Left lobe of liver (tissue), 2 donors: Measurements from ENCODE around the gene TRPM8. TPM values are rescaled to one million over a fixed set of nuclear protein-coding genes. Genes with fewer than 3 reads are reported as not detected.
"Not testable (repeated sequence)": the region's sequence is repeated elsewhere in the genome, so short reads cannot be mapped to it uniquely, and the experiment has no call there.

Experiments used
- ATAC-seq: fragments of 200-7000 bp; cut with Tn5 transposase; one replicate; pipeline ENCODE4 v1.9.1; 2020; ENCODE audit warnings: mild to moderate bottlenecking, moderate library complexity
- DNase-seq: peaks from one replicate; pipeline ENCODE4 v3.0.0-alpha.2; 2020; ENCODE audit warnings: low spot score
- total RNA-seq: library from RNA; stranded (reverse); gene quantifications from one replicate; pipeline ENCODE4 v1.2.1, GENCODE V29; 2021
- donor health status: DM: no; HTN: no; CAD: no; lungs with moderate emphysema.
- donor health status: DM: no; HTN: yes; CAD: no.

TRPM8 gene
- total RNA-seq: 66.5 TPM

- ATAC-seq (no peak), DNase-seq (no peak)
Observed at GRCh38 chr2:233917116-233917515, at the start of gene TRPM8. TRPM8 (plus strand) TSS chr2:233917373; CDS start chr2:233926538, 9,165 bp downstream.

DNA sequence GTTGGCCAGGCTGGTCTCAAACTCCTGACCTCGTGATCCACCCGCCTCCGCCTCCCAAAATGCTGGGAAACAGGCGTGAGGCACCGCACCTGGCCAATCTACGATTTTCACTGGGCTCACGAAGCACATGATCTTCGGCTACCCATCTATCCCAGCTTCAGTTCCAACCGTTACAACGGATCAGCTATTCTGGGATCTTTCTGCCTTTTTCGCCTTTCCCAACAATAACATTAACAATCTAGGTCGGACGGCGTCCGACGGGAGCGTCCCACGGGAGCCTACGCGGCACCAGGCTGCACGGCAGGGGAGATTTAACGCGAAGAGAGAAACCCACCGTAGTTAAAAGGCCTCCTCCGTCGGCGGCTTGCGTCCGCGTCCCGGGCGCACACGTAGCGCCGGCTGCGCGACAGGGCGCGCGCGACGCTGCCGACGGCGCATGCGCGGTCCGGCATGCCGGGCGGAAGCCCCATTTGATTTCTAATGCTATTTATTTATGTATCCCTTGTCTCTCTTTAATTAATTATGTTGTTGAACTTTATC is 49.1 kb upstream of the TRPM8 start, which contains the start of gene MSL3B:
MSL3B (minus strand) TSS at position 394 of the 540 bp plus-strand sequence.
- ATAC-seq (peak; percentile 92), DNase-seq (peak; percentile 62)

DNA sequence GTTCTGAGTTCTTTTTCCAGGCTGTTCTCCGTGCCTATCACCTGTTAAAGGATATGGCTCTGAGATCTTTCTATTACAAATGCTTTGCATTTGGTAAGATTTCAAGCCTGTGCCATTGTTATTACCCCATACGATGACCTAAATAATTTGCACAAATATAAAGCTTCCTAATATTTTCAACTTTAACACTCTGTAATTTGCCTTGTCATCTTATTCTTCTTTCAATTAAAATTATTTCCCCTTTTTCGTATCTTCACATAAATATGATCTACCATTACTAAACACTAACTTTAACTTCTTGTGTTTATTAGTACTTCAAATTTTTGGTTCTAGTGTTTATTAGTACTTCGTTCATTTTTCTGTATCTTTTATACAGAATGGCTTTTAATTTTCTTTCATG is 45.7 kb upstream of the TRPM8 start:
- no peak for ATAC-seq
- no peak for DNase-seq

DNA sequence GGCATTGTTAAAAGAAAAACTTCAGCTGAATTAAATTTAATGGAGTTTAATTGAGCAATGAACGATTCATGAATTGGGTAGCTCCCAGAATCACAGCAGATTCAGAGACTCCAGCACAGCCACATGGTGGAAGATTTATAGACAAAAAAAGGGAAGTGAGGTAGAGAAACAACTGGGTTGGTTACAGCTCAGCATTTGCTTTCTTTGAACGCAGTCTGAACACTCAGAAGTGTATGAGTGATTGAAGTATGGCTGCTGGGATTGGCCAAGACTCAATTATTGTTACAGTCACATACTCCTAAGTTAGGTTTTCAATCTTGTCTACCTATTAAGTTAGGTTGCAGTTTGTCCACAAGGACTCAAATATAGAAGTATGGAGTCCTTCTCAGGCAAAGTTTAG is 45.0 kb upstream of the TRPM8 start:
- ATAC-seq, DNase-seq: not testable (repeated sequence)

GRCh38 chr2:233882353-233882752 is 34.8 kb upstream of the TRPM8 start:
- DNase-seq (no peak), ATAC-seq (no peak)

DNA sequence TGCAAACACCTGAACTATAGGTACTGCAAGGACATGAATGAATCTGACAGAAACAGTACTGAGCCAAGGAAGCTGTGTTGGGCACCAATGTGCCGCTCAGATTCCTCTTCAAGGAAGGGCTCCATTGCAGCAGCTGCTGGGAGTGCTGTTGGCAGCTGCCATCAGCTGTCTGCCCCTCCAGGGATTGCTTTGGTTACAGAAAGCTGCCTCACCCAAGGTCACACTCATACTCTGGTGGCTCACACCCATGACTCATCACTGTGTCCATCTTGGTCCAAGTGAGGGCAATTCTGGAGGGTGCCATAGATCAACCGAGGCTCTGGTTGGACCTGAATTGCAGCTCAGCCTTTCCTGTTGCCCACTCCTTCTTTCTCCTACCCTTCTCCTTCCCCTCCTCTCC is 24.4 kb upstream of the TRPM8 start:
- DNase-seq (no peak), ATAC-seq (no peak)

GRCh38 chr2:233896253-233896652 is 20.9 kb upstream of the TRPM8 start:
- not testable (repeated sequence) for DNase-seq, ATAC-seq

DNA sequence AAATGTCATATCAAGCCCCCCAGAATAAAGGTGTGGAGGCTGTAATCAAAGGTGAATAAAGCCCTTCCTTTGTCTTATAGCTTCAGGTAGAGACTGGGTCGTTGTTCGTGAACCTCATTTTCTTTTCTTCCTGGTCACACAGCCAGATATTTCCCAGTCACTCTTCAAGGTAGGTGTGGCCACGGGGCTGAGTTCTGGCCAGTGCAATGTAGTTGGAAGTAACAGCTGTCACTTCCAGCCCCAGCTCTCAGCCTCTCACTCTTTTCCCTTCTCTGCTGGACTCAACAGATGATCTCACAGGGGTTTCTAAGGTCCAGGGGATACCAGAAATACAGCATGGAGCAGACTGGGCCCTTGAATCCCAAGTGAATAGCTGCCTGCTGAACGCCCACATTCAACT is 15.8 kb upstream of the TRPM8 start:
- DNase-seq: no peak

GRCh38 chr2:233901884-233902283 is 15.3 kb upstream of the TRPM8 start:
- ATAC-seq: no peak
- no peak for DNase-seq

More for the DNA sequence above, 15.8 kb upstream of the TRPM8 start:
- no peak for ATAC-seq

GRCh38 chr2:233905945-233906344 is 11.2 kb upstream of the TRPM8 start:
- ATAC-seq: no peak

DNA sequence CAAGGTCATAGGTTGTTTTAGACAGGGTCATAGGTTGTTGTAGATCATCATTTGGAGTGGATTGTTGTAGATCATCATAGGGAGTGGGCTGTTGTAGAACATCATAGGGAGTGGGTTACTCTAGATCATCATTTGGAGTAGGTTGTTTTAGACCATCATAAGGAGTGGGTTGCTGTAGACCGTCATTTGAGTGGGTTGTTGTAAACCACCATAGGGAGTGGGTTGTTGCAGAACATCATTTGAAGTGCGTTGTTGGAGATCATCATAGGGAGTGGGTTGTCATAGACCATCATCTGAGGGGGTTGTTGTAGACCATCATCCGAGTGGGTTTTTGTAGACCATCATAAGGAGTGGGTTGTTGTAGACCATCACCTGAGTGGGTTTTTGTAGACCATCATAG is 9.5 kb upstream of the TRPM8 start:
- no peak for DNase-seq
- no peak for ATAC-seq

More at GRCh38 chr2:233905945-233906344, 11.2 kb upstream of the TRPM8 start:
- no peak for DNase-seq

GRCh38 chr2:233912691-233913423 is 4.3 kb upstream of the TRPM8 start:
- no peak for DNase-seq
- peak; percentile 75 for ATAC-seq

DNA sequence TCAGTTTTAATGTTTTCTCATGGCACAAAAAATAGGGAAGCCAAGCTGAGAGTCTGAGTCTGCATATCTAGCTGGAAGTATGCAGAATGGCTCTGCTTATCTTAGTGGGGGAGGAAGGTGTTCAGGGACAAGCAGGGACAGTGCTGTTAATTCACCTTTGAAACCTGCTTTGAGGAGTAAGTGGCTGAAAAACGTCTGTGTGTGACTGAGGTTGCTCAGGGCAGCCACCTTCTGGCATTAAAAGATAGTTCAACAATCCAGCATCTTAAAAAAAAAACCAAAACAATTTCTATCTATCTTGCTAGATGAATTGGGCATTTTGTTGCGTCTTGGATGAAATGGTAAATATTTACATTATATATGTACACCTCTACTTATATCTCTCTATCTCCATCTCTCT is 2.0 kb upstream of the TRPM8 start:
- ATAC-seq: peak; percentile 61
- no peak for DNase-seq

DNA sequence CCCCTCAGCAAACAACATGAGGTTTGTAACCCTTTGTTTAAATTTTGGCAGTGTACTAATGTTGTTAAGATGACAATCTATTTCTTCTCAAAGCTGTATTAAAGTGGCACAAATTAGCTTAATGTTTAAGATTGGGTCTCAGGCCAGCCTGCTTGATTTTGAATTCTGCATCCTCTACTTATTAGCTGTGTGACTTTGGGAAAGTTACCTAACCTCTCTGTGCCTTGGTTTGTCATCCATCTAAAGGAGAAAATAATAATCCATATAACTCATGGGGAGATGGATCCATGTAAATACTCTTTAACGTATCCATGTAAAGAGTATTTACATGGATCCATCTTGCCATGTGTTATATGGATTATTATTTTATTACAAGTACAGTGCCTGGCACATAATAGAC is 2.1 kb downstream of the TRPM8 start:
- no peak for ATAC-seq
- DNase-seq: no peak

GRCh38 chr2:233919938-233920337 is 2.8 kb downstream of the TRPM8 start:
- no peak for DNase-seq
- no peak for ATAC-seq

DNA sequence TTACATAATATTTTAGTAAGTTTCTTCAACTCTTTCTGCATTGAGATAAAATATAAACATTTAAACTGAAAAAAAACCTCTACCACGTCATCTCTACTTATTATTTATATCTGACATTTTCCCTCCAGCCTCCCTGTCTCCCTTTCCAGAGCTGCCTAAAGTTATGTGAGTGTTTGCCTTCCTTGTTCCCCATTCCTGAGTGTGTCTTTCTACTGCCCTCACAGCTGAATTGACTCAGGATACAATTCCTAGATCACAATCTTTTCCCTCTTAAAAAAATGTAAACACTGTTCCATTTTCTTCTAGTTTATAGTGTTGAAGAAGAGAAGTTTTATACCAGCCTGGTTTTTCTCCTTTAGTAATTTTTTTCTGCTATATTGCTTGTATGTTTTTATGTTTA is 5.3 kb downstream of the TRPM8 start:
- DNase-seq (no peak), ATAC-seq (no peak)

DNA sequence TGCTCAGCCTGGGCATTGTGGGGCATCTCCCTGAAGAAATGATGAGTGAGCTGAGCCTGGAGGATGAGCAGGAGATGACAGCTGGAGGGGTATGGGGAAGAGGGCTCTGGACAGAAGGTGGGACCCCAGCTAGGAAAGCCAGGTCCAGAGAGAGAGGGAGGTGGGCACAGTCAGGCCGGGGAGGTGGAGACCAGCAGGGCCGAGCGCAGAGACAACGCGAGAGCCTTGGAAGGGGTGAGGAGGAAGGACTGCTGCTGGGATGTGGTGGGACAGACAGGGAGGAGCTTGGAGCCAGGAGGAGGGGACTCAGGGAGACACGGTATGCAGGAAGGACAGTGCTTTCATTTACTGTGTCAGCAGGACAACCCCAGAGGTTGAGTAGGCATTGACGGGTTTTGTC is 8.2 kb downstream of the TRPM8 start:
- DNase-seq (no peak), ATAC-seq (no peak)

GRCh38 chr2:233926806-233927205 is 9.6 kb downstream of the TRPM8 start:
- DNase-seq: no peak
- no peak for ATAC-seq

- no peak for DNase-seq
- ATAC-seq: peak; percentile 56
Observed at GRCh38 chr2:233928594-233929351, 11.6 kb downstream of the TRPM8 start.

- peak; percentile 64 for ATAC-seq
- DNase-seq: no peak
Observed at GRCh38 chr2:233929352-233930022, 12.3 kb downstream of the TRPM8 start.

DNA sequence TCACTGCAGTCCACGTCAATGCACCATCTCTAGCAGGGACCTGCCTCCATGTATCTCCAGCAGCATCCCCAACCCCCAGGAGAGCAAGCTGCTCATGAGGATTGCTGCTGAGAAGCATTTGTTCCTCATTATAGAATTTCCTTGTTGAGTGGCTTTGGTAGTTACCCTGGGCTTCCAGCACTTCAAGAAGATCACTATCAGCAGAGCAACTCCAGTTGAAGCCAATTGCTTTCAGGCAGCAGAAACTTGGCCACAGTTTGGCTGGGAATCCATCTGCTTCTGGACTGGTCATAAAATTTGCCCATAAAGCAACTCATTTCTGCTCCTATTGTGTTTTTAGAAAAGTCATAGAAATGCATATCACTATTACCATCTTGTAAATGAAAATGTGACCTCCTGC is 17.4 kb downstream of the TRPM8 start:
- ATAC-seq (no peak), DNase-seq (no peak)
